ENCODE measurements around the gene POLE4. TPM values are rescaled to one million over a fixed set of nuclear protein-coding genes. Genes with fewer than 3 reads are reported as not detected.

The POLE4 gene
- total RNA-seq, 2 donors from 2014 or later: 15.1 to 19.8 TPM

DNA sequence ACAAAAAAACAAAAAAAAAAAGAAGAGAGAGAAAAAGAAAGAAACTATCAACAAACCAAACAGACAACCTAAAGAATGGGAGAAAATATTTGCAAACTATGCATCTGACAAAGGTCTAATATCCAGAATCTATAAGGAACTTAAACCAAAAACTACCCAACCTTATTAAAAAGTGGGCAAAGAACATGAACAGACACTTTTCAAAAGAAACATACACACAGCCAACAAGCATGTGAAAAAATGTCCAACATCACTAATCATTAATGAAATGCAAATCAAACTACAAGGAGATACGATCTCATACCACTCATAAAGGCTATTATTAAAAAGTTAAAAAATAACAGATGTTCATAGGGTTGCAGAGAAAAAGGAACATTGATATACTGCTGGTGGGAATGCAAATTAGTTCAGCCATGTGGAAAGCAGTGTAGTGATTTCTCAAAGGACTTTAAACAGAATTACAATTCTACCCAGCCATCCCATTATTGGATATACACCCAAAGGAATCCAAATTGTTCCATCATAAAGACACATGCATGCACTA is 7.2 kb upstream of the POLE4 start:
- no peaks in the 10 kb centered on the region for H3K27me3 ChIP-seq
- H3K27ac ChIP-seq: no peak overlapping the region
- DNase-seq (ENCODE audit: low spot score): no peak
- H3K4me3 ChIP-seq: no peak overlapping the region
- TF ChIP-seq, protein P1, sequence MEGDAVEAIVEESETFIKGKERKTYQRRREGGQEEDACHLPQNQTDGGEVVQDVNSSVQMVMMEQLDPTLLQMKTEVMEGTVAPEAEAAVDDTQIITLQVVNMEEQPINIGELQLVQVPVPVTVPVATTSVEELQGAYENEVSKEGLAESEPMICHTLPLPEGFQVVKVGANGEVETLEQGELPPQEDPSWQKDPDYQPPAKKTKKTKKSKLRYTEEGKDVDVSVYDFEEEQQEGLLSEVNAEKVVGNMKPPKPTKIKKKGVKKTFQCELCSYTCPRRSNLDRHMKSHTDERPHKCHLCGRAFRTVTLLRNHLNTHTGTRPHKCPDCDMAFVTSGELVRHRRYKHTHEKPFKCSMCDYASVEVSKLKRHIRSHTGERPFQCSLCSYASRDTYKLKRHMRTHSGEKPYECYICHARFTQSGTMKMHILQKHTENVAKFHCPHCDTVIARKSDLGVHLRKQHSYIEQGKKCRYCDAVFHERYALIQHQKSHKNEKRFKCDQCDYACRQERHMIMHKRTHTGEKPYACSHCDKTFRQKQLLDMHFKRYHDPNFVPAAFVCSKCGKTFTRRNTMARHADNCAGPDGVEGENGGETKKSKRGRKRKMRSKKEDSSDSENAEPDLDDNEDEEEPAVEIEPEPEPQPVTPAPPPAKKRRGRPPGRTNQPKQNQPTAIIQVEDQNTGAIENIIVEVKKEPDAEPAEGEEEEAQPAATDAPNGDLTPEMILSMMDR (IDR thresholded peaks at IDR 0.05): no peak
- peaks cover 0 to 20% of the 10 kb centered on the region in 2 donors for H3K9me3 ChIP-seq
- H3K4me1 ChIP-seq: no peaks in the 10 kb centered on the region
- no peaks in the 10 kb centered on the region for H3K36me3 ChIP-seq

DNA sequence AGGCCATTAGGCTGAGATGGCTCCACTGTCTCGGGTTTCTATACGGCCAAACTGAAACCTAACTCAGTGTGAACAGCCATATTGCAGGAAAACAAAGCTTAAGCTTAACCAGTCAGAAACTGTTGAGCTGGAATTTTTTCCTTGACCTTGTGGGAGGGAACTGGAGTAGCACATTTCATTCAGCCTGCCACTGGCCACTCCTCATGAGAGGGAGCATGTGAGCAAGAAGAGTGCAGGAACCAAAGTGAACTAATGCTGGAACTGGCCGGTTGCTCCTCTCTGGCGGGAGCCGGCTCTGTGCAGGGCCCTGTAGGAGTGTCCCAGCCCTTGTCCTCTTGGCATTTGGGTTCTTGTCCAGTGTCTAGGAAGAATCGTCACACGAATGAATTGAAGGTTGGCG is 5.9 kb upstream of the POLE4 start:
- no peak overlapping the region for H3K4me3 ChIP-seq
- H3K9me3 ChIP-seq: peaks cover 0 to 20% of the 10 kb centered on the region in 2 donors
- no peaks in the 10 kb centered on the region for H3K36me3 ChIP-seq
- no peaks in the 10 kb centered on the region for H3K27me3 ChIP-seq
- no peak overlapping the region for H3K27ac ChIP-seq
- no peak for DNase-seq (ENCODE audit: low spot score)
- no peaks in the 10 kb centered on the region for H3K4me1 ChIP-seq
- TF ChIP-seq, protein P1 (IDR thresholded peaks at IDR 0.05): no peak

DNA sequence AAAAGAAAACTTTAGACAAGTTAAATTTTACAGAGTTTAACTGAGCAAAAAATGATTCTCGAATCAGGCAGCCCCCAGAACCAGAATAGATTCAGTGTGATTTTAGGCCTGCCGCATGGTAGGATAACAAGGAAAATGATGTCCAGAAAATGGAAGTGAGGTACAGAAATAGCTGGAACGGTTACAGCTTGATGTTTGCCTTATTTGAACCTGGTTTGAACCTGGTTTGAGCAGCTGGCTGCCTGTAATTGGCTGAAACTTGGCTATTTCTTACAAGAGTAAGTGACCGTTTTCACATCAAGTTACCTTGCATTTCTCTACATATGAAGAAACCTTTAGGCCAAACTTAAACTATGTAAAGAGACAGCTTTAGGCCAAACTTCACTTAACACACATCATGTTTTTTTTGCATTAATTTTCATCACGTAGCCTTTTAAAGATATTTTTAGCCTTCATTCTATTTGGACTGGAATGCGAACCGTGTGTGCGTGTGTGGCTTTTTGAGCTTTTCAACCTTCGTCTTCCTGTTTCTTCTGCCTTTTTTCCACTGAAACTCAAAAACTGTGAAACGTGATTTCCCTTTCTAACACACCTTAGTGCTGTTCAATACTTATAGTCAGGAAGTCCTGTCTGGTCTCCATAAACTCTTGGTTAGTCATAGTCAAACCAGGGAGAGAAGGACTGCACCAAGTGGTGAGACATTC is 4.5 kb upstream of the POLE4 start:
- H3K4me3 ChIP-seq: no peak overlapping the region
- H3K9me3 ChIP-seq: peaks cover 0 to 20% of the 10 kb centered on the region in 2 donors
- peaks cover 0 to 5% of the 10 kb centered on the region in 2 donors for H3K4me1 ChIP-seq
- TF ChIP-seq, protein P1 (IDR thresholded peaks at IDR 0.05): no peak
- H3K27me3 ChIP-seq: no peaks in the 10 kb centered on the region
- DNase-seq (ENCODE audit: low spot score): no peak
- no peaks in the 10 kb centered on the region for H3K36me3 ChIP-seq
- H3K27ac ChIP-seq: no peak overlapping the region

DNA sequence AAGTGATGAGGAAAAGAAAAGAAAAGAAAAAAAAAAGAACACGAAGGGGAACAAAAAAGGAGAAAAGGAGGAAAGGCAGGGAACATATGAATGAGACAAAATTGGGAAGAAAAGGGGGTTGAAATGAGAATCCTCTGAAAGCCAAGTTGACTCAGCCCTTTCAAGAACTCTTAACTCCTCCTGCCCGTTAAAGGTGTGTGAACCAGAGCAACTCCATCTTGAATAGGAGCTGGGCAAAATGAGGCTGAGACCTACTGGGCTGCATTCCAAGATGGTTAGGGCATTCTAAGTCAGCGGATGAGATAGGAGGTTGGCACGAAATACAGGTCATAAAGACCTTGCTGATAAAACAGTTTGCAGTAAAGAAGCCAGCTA is 4.0 kb upstream of the POLE4 start:
- Histone ChIP-seq H3K27me3 (no peaks in the 10 kb centered on the region), H3K4me1 (peaks cover 0 to 9% of the 10 kb centered on the region in 2 donors), H3K36me3 (no peaks in the 10 kb centered on the region), H3K27ac (no peak overlapping the region), H3K9me3 (peaks cover 0 to 20% of the 10 kb centered on the region in 2 donors), H3K4me3 (no peak overlapping the region)
- TF ChIP-seq, protein P1 (IDR thresholded peaks at IDR 0.05): no peak
- no peak for DNase-seq (ENCODE audit: low spot score)

DNA sequence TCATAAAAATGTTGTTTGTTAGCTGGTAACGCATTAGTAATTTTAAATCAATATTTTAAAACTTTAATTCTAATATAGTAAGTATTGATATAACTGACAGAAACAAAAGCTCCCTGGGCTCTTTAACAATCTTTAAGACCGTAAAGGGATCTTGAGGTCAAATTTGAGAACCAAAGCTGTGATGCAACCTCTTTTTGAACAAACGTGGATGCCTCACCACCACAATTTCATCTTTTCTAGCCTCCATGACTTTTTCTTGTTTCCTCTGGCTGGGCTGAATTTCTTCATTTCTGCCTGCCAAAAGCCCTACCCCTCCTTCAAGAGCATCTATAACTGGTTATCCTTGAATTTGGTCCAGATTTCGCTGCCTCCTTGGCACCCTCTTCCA is 563 bp upstream of the POLE4 start:
- Histone ChIP-seq H3K27ac (peak overlapping the region; percentile 90 to 94), H3K4me1 (peaks cover 0 to 9% of the 10 kb centered on the region in 2 donors), H3K27me3 (no peaks in the 10 kb centered on the region), H3K36me3 (peaks cover 10% of the 10 kb centered on the region), H3K9me3 (peaks cover 0 to 5% of the 10 kb centered on the region in 2 donors), H3K4me3 (peak overlapping the region; percentile 66 to 71)
- TF ChIP-seq, protein P1 (IDR thresholded peaks at IDR 0.05): no peak
- no peak for DNase-seq (ENCODE audit: low spot score)

All from right atrium auricular region (tissue), 2 donors.